GM23338 (cell line): Measurements from ENCODE around the gene SLC36A1. TPM values are rescaled to one million over a fixed set of nuclear protein-coding genes. Genes with fewer than 3 reads are reported as not detected.

Source experiments
- ATAC-seq: fragments of 200-7000 bp; cut with Tn5 transposase; 3 replicates; pipeline ENCODE4 v1.9.1; 2020
- DNase-seq: peaks from one replicate; pipeline ENCODE4 v3.0.0-alpha.2; 2015; ENCODE audit warnings: low spot score
- H2AFZ ChIP-seq: fragments of 200-600 bp; sonication (generic); 2 replicates; pipeline ENCODE4 v1.8.0; 2016; ENCODE audit warnings: antibody characterized with exemption, mild to moderate bottlenecking, moderate library complexity
- H3F3A ChIP-seq: fragments of 200-600 bp; sonication (generic); replicated peaks from 2 replicates; pipeline ENCODE4 v1.8.0; 2017; ENCODE audit warnings: antibody characterized with exemption, mixed run types, low read depth
- H3K27ac ChIP-seq: fragments of 200-600 bp; sonication (generic); 2 replicates; pipeline ENCODE4 v1.6.1; 2016; ENCODE audit warnings: low read depth
- H3K27me3 ChIP-seq: fragments of 200-600 bp; sonication (generic); 2 replicates; pipeline ENCODE4 v1.8.0; 2016; ENCODE audit warnings: mild to moderate bottlenecking, mixed run types, moderate library complexity; ENCODE audit not compliant: insufficient read depth
- H3K36me3 ChIP-seq: fragments of 200-600 bp; sonication (generic); 2 replicates; pipeline ENCODE4 v1.8.0; 2016; ENCODE audit warnings: mild to moderate bottlenecking; ENCODE audit not compliant: insufficient read depth
- H3K4me1 ChIP-seq: fragments of 200-600 bp; sonication (generic); 2 replicates; pipeline ENCODE4 v1.8.0; 2016; ENCODE audit warnings: mild to moderate bottlenecking, moderate library complexity; ENCODE audit not compliant: insufficient read depth
- H3K4me2 ChIP-seq: fragments of 200-600 bp; sonication (generic); 2 replicates; pipeline ENCODE4 v1.7.1; 2017; ENCODE audit warnings: mixed run types
- H3K4me3 ChIP-seq: fragments of 200-600 bp; sonication (generic); 2 replicates; pipeline ENCODE4 v1.6.1; 2016; ENCODE audit warnings: mixed run types
- H3K79me2 ChIP-seq: fragments of 200-600 bp; sonication (generic); replicated peaks from 2 replicates; pipeline ENCODE4 v1.8.0; 2017; ENCODE audit warnings: mild to moderate bottlenecking; ENCODE audit not compliant: insufficient read depth
- H3K9me2 ChIP-seq: fragments of 200-600 bp; sonication (generic); 2 replicates; pipeline ENCODE4 v1.8.0; 2017; ENCODE audit not compliant: insufficient read depth
- H4K20me1 ChIP-seq: fragments of 200-600 bp; sonication (generic); replicated peaks from 2 replicates; pipeline ENCODE4 v1.8.0; 2017; ENCODE audit warnings: mild to moderate bottlenecking; ENCODE audit not compliant: insufficient read depth
- H3K27ac Mint-ChIP-seq: 2 replicates; pipeline ENCODE4 v1.8.0; 2020; ENCODE audit warnings: inconsistent platforms, mild to moderate bottlenecking, moderate library complexity, mixed read lengths
- H3K27me3 Mint-ChIP-seq: 3 replicates; pipeline ENCODE4 v1.8.0; 2022; ENCODE audit warnings: low read depth, mild to moderate bottlenecking, moderate library complexity, mixed read lengths, inconsistent platforms; ENCODE audit not compliant: insufficient read depth, poor library complexity
- H3K36me3 Mint-ChIP-seq: 3 replicates; pipeline ENCODE4 v1.8.0; 2021; ENCODE audit warnings: low read depth, mild to moderate bottlenecking, inconsistent platforms, moderate library complexity, mixed read lengths
- H3K4me1 Mint-ChIP-seq: 3 replicates; pipeline ENCODE4 v1.8.0; 2020; ENCODE audit warnings: mild to moderate bottlenecking, inconsistent platforms, mixed read lengths
- H3K4me3 Mint-ChIP-seq: 3 replicates; pipeline ENCODE4 v1.8.0; 2021; ENCODE audit warnings: moderate library complexity, mild to moderate bottlenecking, inconsistent platforms, mixed read lengths
- H3K9me3 Mint-ChIP-seq: 3 replicates; pipeline ENCODE4 v1.8.0; 2020; ENCODE audit warnings: moderate library complexity, mild to moderate bottlenecking, inconsistent platforms, mixed read lengths
- CREB1 ChIP-seq: fragments of 250-450 bp; sonication (Bioruptor Pico); IDR thresholded peaks from 2 replicates; pipeline ENCODE4 v1.5.0; 2020; ENCODE audit warnings: low read depth, mild to moderate bottlenecking, moderate library complexity
- CTCF ChIP-seq, 2 experiments: fragments of 200-600 bp in 1 of 2; sonication (generic) in 1 of 2; conservative IDR thresholded peaks; 2 replicates each; pipeline versions ENCODE4 v1.5.1 to v1.6.1; 2016 to 2017; ENCODE audit warnings: antibody characterized with exemption in 2 of 2, low read depth in 2 of 2, mild to moderate bottlenecking in 2 of 2, moderate library complexity in 1 of 2
- ETS1 ChIP-seq: IDR thresholded peaks from 2 replicates; pipeline ENCODE4 v1.6.1; 2016; ENCODE audit warnings: antibody characterized with exemption
- EZH2 ChIP-seq: fragments of 200-600 bp; sonication (generic); IDR thresholded peaks from one replicate; pipeline ENCODE4 v1.8.0; 2017; ENCODE audit warnings: antibody characterized with exemption, mild to moderate bottlenecking, low read depth; ENCODE audit not compliant: unreplicated experiment
- EZH2phosphoT487 ChIP-seq: fragments of 200-600 bp; sonication (generic); IDR thresholded peaks from one replicate; pipeline ENCODE4 v1.8.1; 2018; ENCODE audit warnings: antibody characterized with exemption; ENCODE audit not compliant: unreplicated experiment
- JUNB ChIP-seq: IDR thresholded peaks from one replicate; pipeline ENCODE4 v1.6.1; 2016; ENCODE audit warnings: antibody characterized with exemption; ENCODE audit not compliant: unreplicated experiment
- NANOG ChIP-seq: IDR thresholded peaks from 2 replicates; pipeline ENCODE4 v1.6.1; 2016; ENCODE audit warnings: antibody characterized with exemption, borderline replicate concordance
- POLR2AphosphoS5 ChIP-seq: IDR thresholded peaks from 2 replicates; pipeline ENCODE4 v1.6.1; 2016; ENCODE audit warnings: antibody characterized with exemption, low read depth
- STAT1 ChIP-seq: IDR thresholded peaks from one replicate; pipeline ENCODE4 v1.6.1; 2016; ENCODE audit warnings: antibody characterized with exemption; ENCODE audit not compliant: unreplicated experiment
- ZNF114 ChIP-seq: fragments of 250-450 bp; sonication (Bioruptor Pico); IDR thresholded peaks from 2 replicates; pipeline ENCODE4 v1.5.0; 2020; ENCODE audit warnings: mild to moderate bottlenecking, moderate library complexity
- ZNF331 ChIP-seq: fragments of 250-450 bp; sonication (Bioruptor Pico); IDR thresholded peaks from 2 replicates; pipeline ENCODE4 v1.5.0; 2020; ENCODE audit warnings: low read depth, mild to moderate bottlenecking, moderate library complexity
- ZNF462 ChIP-seq: fragments of 250-450 bp; sonication (Bioruptor Pico); IDR thresholded peaks from 2 replicates; pipeline ENCODE4 v1.5.0; 2020; ENCODE audit warnings: mild to moderate bottlenecking, moderate library complexity
- polyA plus RNA-seq: library from polyadenylated mRNA; unstranded; fragments of >200 nt; fragmentation: Nextera tagmentation; extraction: Ambion mirVana; gene quantifications from 2 replicates; pipeline ENCODE4 v1.2.1, GENCODE V29; 2016
- total RNA-seq: library from RNA; depleted of rRNA; stranded (reverse); fragments of >200 nt; shearing (Covaris generic); gene quantifications from 2 replicates; pipeline ENCODE4 v1.2.3, GENCODE V29; 2014

Gene SLC36A1
- total and polyA plus RNA-seq, 2 experiments from 2014 or later = 5.2 to 10.4 TPM

GRCh38 chr5:151467576-151467975 is 20.2 kb downstream of the SLC36A1 start:
- H4K20me1 ChIP-seq = no peaks in the 10 kb centered on the region
- no peak overlapping the region for H3K4me3 Mint-ChIP-seq
- H3K9me3 Mint-ChIP-seq = no peaks in the 10 kb centered on the region
- H3K27me3 Mint-ChIP-seq = peaks cover 1% of the 10 kb centered on the region
- H3K4me2 ChIP-seq = no peak overlapping the region
- no peak overlapping the region for H3K27ac ChIP-seq
- no peaks in the 10 kb centered on the region for H3K9me2 ChIP-seq
- no peaks in the 10 kb centered on the region for H3F3A ChIP-seq
- no peak for TF ChIP-seq POLR2AphosphoS5
- TF ChIP-seq EZH2phosphoT487 = no peak
- no peak for TF ChIP-seq ZNF462 (CRISPR knock-in tag)
- TF ChIP-seq CTCF (conservative IDR thresholded peaks at IDR 0.05; ENCODE audit: low read depth in 2 of 2) = no peak
- TF ChIP-seq ZNF331 = no peak
- TF ChIP-seq ETS1 = no peak
- no peak for TF ChIP-seq EZH2
- TF ChIP-seq NANOG = no peak
- TF ChIP-seq ZNF114 (CRISPR knock-in tag) = no peak
- no peak for TF ChIP-seq STAT1
- TF ChIP-seq CREB1 (CRISPR knock-in tag) = no peak
- TF ChIP-seq JUNB = no peak
- H3K79me2 ChIP-seq = no peaks in the 10 kb centered on the region
- H3K27me3 ChIP-seq = no peaks in the 10 kb centered on the region
- DNase-seq (no peak), ATAC-seq (no peak)
- no peaks in the 10 kb centered on the region for H3K4me1 Mint-ChIP-seq
- no peaks in the 10 kb centered on the region for H3K4me1 ChIP-seq
- H2AFZ ChIP-seq = no peak overlapping the region
- no peak overlapping the region for H3K4me3 ChIP-seq
- no peak overlapping the region for H3K27ac Mint-ChIP-seq
- 0 out of 3 replicates have a peak, but pooled peaks cover 4% of the 10 kb centered on the region for H3K36me3 Mint-ChIP-seq
- no peaks in the 10 kb centered on the region for H3K36me3 ChIP-seq
